GM23338 (cell line): ENCODE data around the gene CAMKK2. TPM values are rescaled to one million over a fixed set of nuclear protein-coding genes. Genes with fewer than 3 reads are reported as not detected.

Source experiments
- ATAC-seq: fragments of 200-7000 bp; cut with Tn5 transposase; 3 replicates; pipeline ENCODE4 v1.9.1; 2020
- DNase-seq: peaks from one replicate; pipeline ENCODE4 v3.0.0-alpha.2; 2015; ENCODE audit warnings: low spot score
- H2AFZ ChIP-seq: fragments of 200-600 bp; sonication (generic); 2 replicates; pipeline ENCODE4 v1.8.0; 2016; ENCODE audit warnings: antibody characterized with exemption, mild to moderate bottlenecking, moderate library complexity
- H3F3A ChIP-seq: fragments of 200-600 bp; sonication (generic); replicated peaks from 2 replicates; pipeline ENCODE4 v1.8.0; 2017; ENCODE audit warnings: antibody characterized with exemption, mixed run types, low read depth
- H3K27ac ChIP-seq: fragments of 200-600 bp; sonication (generic); 2 replicates; pipeline ENCODE4 v1.6.1; 2016; ENCODE audit warnings: low read depth
- H3K27me3 ChIP-seq: fragments of 200-600 bp; sonication (generic); 2 replicates; pipeline ENCODE4 v1.8.0; 2016; ENCODE audit warnings: mild to moderate bottlenecking, mixed run types, moderate library complexity; ENCODE audit not compliant: insufficient read depth
- H3K36me3 ChIP-seq: fragments of 200-600 bp; sonication (generic); 2 replicates; pipeline ENCODE4 v1.8.0; 2016; ENCODE audit warnings: mild to moderate bottlenecking; ENCODE audit not compliant: insufficient read depth
- H3K4me1 ChIP-seq: fragments of 200-600 bp; sonication (generic); 2 replicates; pipeline ENCODE4 v1.8.0; 2016; ENCODE audit warnings: mild to moderate bottlenecking, moderate library complexity; ENCODE audit not compliant: insufficient read depth
- H3K4me2 ChIP-seq: fragments of 200-600 bp; sonication (generic); 2 replicates; pipeline ENCODE4 v1.7.1; 2017; ENCODE audit warnings: mixed run types
- H3K4me3 ChIP-seq: fragments of 200-600 bp; sonication (generic); 2 replicates; pipeline ENCODE4 v1.6.1; 2016; ENCODE audit warnings: mixed run types
- H3K79me2 ChIP-seq: fragments of 200-600 bp; sonication (generic); replicated peaks from 2 replicates; pipeline ENCODE4 v1.8.0; 2017; ENCODE audit warnings: mild to moderate bottlenecking; ENCODE audit not compliant: insufficient read depth
- H3K9me2 ChIP-seq: fragments of 200-600 bp; sonication (generic); 2 replicates; pipeline ENCODE4 v1.8.0; 2017; ENCODE audit not compliant: insufficient read depth
- H4K20me1 ChIP-seq: fragments of 200-600 bp; sonication (generic); replicated peaks from 2 replicates; pipeline ENCODE4 v1.8.0; 2017; ENCODE audit warnings: mild to moderate bottlenecking; ENCODE audit not compliant: insufficient read depth
- H3K27ac Mint-ChIP-seq: 2 replicates; pipeline ENCODE4 v1.8.0; 2020; ENCODE audit warnings: inconsistent platforms, mild to moderate bottlenecking, moderate library complexity, mixed read lengths
- H3K27me3 Mint-ChIP-seq: 3 replicates; pipeline ENCODE4 v1.8.0; 2022; ENCODE audit warnings: low read depth, mild to moderate bottlenecking, moderate library complexity, mixed read lengths, inconsistent platforms; ENCODE audit not compliant: insufficient read depth, poor library complexity
- H3K36me3 Mint-ChIP-seq: 3 replicates; pipeline ENCODE4 v1.8.0; 2021; ENCODE audit warnings: low read depth, mild to moderate bottlenecking, inconsistent platforms, moderate library complexity, mixed read lengths
- H3K4me1 Mint-ChIP-seq: 3 replicates; pipeline ENCODE4 v1.8.0; 2020; ENCODE audit warnings: mild to moderate bottlenecking, inconsistent platforms, mixed read lengths
- H3K4me3 Mint-ChIP-seq: 3 replicates; pipeline ENCODE4 v1.8.0; 2021; ENCODE audit warnings: moderate library complexity, mild to moderate bottlenecking, inconsistent platforms, mixed read lengths
- H3K9me3 Mint-ChIP-seq: 3 replicates; pipeline ENCODE4 v1.8.0; 2020; ENCODE audit warnings: moderate library complexity, mild to moderate bottlenecking, inconsistent platforms, mixed read lengths
- CREB1 ChIP-seq: fragments of 250-450 bp; sonication (Bioruptor Pico); IDR thresholded peaks from 2 replicates; pipeline ENCODE4 v1.5.0; 2020; ENCODE audit warnings: low read depth, mild to moderate bottlenecking, moderate library complexity
- EZH2 ChIP-seq: fragments of 200-600 bp; sonication (generic); IDR thresholded peaks from one replicate; pipeline ENCODE4 v1.8.0; 2017; ENCODE audit warnings: antibody characterized with exemption, mild to moderate bottlenecking, low read depth; ENCODE audit not compliant: unreplicated experiment
- EZH2phosphoT487 ChIP-seq: fragments of 200-600 bp; sonication (generic); IDR thresholded peaks from one replicate; pipeline ENCODE4 v1.8.1; 2018; ENCODE audit warnings: antibody characterized with exemption; ENCODE audit not compliant: unreplicated experiment
- NANOG ChIP-seq: IDR thresholded peaks from 2 replicates; pipeline ENCODE4 v1.6.1; 2016; ENCODE audit warnings: antibody characterized with exemption, borderline replicate concordance
- POLR2AphosphoS5 ChIP-seq: IDR thresholded peaks from 2 replicates; pipeline ENCODE4 v1.6.1; 2016; ENCODE audit warnings: antibody characterized with exemption, low read depth
- STAT1 ChIP-seq: IDR thresholded peaks from one replicate; pipeline ENCODE4 v1.6.1; 2016; ENCODE audit warnings: antibody characterized with exemption; ENCODE audit not compliant: unreplicated experiment
- ZNF114 ChIP-seq: fragments of 250-450 bp; sonication (Bioruptor Pico); IDR thresholded peaks from 2 replicates; pipeline ENCODE4 v1.5.0; 2020; ENCODE audit warnings: mild to moderate bottlenecking, moderate library complexity
- polyA plus RNA-seq: library from polyadenylated mRNA; unstranded; fragments of >200 nt; fragmentation: Nextera tagmentation; extraction: Ambion mirVana; gene quantifications from 2 replicates; pipeline ENCODE4 v1.2.1, GENCODE V29; 2016
- total RNA-seq: library from RNA; depleted of rRNA; stranded (reverse); fragments of >200 nt; shearing (Covaris generic); gene quantifications from 2 replicates; pipeline ENCODE4 v1.2.3, GENCODE V29; 2014
- TF ChIP-seq, protein P1 (sequence below): fragments of 250-450 bp; sonication (Bioruptor Pico); IDR thresholded peaks from 2 replicates; pipeline ENCODE4 v1.5.0; 2020; ENCODE audit warnings: mild to moderate bottlenecking, moderate library complexity
- TF ChIP-seq, protein P2 (sequence below), 2 experiments: fragments of 200-600 bp in 1 of 2; sonication (generic) in 1 of 2; conservative IDR thresholded peaks; 2 replicates each; pipeline versions ENCODE4 v1.5.1 to v1.6.1; 2016 to 2017; ENCODE audit warnings: antibody characterized with exemption in 2 of 2, low read depth in 2 of 2, mild to moderate bottlenecking in 2 of 2, moderate library complexity in 1 of 2

The CAMKK2 gene
- total and polyA plus RNA-seq, 2 experiments from 2014 or later, result 10.3 to 26.4 TPM

DNA sequence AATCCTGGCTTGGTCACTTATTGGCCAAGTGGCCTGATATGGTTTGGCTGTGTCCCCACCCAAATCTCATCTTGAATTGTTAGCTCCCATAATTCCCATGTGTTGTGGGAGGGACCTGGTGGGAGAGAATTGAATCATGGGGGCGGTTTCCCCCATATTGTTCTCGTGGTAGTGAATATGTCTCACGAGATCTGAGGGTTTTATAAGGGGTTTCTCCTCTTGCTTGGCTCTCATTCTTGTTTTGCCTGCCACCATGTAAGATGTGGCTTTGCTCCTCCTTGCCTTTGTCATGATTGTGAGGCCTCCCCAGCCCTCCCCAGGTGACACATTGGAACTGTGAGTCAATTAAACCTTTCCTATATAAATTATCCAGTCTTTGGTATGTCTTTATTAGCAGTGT is 105.4 kb downstream of the CAMKK2 start (continued):
- TF ChIP-seq NANOG (no peak), POLR2AphosphoS5 (no peak)

DNA sequence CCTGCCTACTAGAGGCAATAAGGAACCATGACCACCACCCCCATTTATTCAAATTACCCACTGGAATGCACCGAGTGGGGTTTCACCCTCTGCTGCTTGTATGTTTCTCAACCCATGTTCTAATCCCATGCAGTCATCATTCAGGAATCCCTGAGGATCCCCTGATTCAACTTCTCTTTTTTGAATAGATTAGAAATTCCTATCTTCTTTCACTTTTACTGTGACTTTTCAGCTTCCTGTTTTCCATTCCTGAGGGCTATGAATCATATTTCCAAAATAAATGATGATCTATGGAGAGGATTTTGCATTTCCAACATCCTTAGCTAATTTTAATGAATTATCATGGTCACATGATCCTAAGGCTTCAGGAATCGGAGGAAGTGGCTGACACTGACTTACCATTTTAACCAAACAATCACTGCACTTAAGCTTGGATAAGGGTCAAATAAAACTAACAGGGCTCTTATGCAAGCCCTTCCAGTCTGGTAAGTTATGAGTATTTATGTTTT is 105.9 kb downstream of the CAMKK2 start:
- Mint-ChIP-seq H3K27ac (no peak overlapping the region), H3K4me1 (no peaks in the 10 kb centered on the region), H3K4me3 (no peak overlapping the region), H3K9me3 (no peaks in the 10 kb centered on the region), H3K27me3 (peaks cover 2% of the 10 kb centered on the region), H3K36me3 (no peaks in the 10 kb centered on the region; the same call in 2 of the 3 replicates)
- Histone ChIP-seq H3K4me1 (no peaks in the 10 kb centered on the region), H3K27me3 (no peaks in the 10 kb centered on the region), H3K79me2 (no peaks in the 10 kb centered on the region), H3K27ac (no peak overlapping the region), H4K20me1 (no peaks in the 10 kb centered on the region), H3K4me2 (no peak overlapping the region), H3F3A (no peaks in the 10 kb centered on the region), H3K36me3 (no peaks in the 10 kb centered on the region), H3K4me3 (no peak overlapping the region), H2AFZ (no peak overlapping the region), H3K9me2 (no peaks in the 10 kb centered on the region)
- TF ChIP-seq, protein P1, sequence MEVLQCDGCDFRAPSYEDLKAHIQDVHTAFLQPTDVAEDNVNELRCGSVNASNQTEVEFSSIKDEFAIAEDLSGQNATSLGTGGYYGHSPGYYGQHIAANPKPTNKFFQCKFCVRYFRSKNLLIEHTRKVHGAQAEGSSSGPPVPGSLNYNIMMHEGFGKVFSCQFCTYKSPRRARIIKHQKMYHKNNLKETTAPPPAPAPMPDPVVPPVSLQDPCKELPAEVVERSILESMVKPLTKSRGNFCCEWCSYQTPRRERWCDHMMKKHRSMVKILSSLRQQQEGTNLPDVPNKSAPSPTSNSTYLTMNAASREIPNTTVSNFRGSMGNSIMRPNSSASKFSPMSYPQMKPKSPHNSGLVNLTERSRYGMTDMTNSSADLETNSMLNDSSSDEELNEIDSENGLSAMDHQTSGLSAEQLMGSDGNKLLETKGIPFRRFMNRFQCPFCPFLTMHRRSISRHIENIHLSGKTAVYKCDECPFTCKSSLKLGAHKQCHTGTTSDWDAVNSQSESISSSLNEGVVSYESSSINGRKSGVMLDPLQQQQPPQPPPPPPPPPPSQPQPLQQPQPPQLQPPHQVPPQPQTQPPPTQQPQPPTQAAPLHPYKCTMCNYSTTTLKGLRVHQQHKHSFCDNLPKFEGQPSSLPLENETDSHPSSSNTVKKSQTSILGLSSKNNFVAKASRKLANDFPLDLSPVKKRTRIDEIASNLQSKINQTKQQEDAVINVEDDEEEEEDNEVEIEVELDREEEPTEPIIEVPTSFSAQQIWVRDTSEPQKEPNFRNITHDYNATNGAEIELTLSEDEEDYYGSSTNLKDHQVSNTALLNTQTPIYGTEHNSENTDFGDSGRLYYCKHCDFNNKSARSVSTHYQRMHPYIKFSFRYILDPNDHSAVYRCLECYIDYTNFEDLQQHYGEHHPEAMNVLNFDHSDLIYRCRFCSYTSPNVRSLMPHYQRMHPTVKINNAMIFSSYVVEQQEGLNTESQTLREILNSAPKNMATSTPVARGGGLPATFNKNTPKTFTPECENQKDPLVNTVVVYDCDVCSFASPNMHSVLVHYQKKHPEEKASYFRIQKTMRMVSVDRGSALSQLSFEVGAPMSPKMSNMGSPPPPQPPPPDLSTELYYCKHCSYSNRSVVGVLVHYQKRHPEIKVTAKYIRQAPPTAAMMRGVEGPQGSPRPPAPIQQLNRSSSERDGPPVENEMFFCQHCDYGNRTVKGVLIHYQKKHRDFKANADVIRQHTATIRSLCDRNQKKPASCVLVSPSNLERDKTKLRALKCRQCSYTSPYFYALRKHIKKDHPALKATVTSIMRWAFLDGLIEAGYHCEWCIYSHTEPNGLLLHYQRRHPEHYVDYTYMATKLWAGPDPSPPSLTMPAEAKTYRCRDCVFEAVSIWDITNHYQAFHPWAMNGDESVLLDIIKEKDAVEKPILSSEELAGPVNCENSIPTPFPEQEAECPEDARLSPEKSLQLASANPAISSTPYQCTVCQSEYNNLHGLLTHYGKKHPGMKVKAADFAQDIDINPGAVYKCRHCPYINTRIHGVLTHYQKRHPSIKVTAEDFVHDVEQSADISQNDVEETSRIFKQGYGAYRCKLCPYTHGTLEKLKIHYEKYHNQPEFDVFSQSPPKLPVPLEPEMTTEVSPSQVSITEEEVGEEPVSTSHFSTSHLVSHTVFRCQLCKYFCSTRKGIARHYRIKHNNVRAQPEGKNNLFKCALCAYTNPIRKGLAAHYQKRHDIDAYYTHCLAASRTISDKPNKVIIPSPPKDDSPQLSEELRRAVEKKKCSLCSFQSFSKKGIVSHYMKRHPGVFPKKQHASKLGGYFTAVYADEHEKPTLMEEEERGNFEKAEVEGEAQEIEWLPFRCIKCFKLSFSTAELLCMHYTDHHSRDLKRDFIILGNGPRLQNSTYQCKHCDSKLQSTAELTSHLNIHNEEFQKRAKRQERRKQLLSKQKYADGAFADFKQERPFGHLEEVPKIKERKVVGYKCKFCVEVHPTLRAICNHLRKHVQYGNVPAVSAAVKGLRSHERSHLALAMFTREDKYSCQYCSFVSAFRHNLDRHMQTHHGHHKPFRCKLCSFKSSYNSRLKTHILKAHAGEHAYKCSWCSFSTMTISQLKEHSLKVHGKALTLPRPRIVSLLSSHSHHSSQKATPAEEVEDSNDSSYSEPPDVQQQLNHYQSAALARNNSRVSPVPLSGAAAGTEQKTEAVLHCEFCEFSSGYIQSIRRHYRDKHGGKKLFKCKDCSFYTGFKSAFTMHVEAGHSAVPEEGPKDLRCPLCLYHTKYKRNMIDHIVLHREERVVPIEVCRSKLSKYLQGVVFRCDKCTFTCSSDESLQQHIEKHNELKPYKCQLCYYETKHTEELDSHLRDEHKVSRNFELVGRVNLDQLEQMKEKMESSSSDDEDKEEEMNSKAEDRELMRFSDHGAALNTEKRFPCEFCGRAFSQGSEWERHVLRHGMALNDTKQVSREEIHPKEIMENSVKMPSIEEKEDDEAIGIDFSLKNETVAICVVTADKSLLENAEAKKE (CRISPR knock-in tag), result no peak
- TF ChIP-seq ZNF114 (CRISPR knock-in tag), result no peak
- TF ChIP-seq EZH2phosphoT487, result no peak
- no peak for TF ChIP-seq STAT1
- TF ChIP-seq NANOG, result no peak
- TF ChIP-seq CREB1 (CRISPR knock-in tag), result no peak
- no peak for TF ChIP-seq EZH2
- TF ChIP-seq, protein P2, sequence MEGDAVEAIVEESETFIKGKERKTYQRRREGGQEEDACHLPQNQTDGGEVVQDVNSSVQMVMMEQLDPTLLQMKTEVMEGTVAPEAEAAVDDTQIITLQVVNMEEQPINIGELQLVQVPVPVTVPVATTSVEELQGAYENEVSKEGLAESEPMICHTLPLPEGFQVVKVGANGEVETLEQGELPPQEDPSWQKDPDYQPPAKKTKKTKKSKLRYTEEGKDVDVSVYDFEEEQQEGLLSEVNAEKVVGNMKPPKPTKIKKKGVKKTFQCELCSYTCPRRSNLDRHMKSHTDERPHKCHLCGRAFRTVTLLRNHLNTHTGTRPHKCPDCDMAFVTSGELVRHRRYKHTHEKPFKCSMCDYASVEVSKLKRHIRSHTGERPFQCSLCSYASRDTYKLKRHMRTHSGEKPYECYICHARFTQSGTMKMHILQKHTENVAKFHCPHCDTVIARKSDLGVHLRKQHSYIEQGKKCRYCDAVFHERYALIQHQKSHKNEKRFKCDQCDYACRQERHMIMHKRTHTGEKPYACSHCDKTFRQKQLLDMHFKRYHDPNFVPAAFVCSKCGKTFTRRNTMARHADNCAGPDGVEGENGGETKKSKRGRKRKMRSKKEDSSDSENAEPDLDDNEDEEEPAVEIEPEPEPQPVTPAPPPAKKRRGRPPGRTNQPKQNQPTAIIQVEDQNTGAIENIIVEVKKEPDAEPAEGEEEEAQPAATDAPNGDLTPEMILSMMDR (conservative IDR thresholded peaks at IDR 0.05; ENCODE audit: low read depth in 2 of 2), result no peak
- no peak for TF ChIP-seq POLR2AphosphoS5
- DNase-seq, result peak; percentile 34
- ATAC-seq, result no peak
